Measurements from ENCODE around the gene TKT.
A peak's percentile ranks its signal among the peaks of the same experiment; 100 is the strongest.

Gene TKT

GRCh38 chr3:53224026-53224425 lies 31.8 kb downstream of the TKT start:
- DNase-seq = no peak

GRCh38 chr3:53223541-53223966 lies 32.3 kb downstream of the TKT start:
- no peak for DNase-seq

- DNase-seq = no peak
These were observed 32.8 kb downstream of the TKT start for GRCh38 chr3:53223025-53223424.

- DNase-seq = no peak
These were observed 33.5 kb downstream of the TKT start for GRCh38 chr3:53222183-53222901.

GRCh38 chr3:53221827-53222182 lies 34.0 kb downstream of the TKT start:
- DNase-seq = no peak

GRCh38 chr3:53221345-53221744 lies 34.5 kb downstream of the TKT start:
- no peak for DNase-seq

GRCh38 chr3:53219895-53220483 lies 35.8 kb downstream of the TKT start:
- peak; percentile 79 to 92 for DNase-seq

- DNase-seq = peak; percentile 66 to 79
These were observed 37.7 kb downstream of the TKT start for GRCh38 chr3:53218131-53218530.

- DNase-seq = no peak
These were observed 38.6 kb downstream of the TKT start for GRCh38 chr3:53217175-53217574.

GRCh38 chr3:53216723-53217122 lies 39.1 kb downstream of the TKT start:
- DNase-seq = no peak

- no peak for DNase-seq
These were observed 40.0 kb downstream of the TKT start for GRCh38 chr3:53215816-53216215.

GRCh38 chr3:53213276-53213675 lies 42.5 kb downstream of the TKT start:
- DNase-seq = no peak

- DNase-seq = peak; percentile 57 to 74
These were observed 43.8 kb downstream of the TKT start for GRCh38 chr3:53211706-53212702.

GRCh38 chr3:53202331-53203015 lies 53.3 kb downstream of the TKT start:
- no peak for DNase-seq

GRCh38 chr3:53200501-53201498 lies 55.0 kb downstream of the TKT start:
- no peak for DNase-seq

- DNase-seq = no peak
These were observed 56.0 kb downstream of the TKT start for GRCh38 chr3:53199834-53200233.

GRCh38 chr3:53198996-53199395 lies 56.8 kb downstream of the TKT start:
- no peak for DNase-seq

GRCh38 chr3:53198256-53198977 lies 57.4 kb downstream of the TKT start:
- DNase-seq = no peak

- peak; percentile 91 to 93 for DNase-seq
These were observed 59.0 kb downstream of the TKT start for GRCh38 chr3:53196575-53197407.
